ENCODE measurements around the gene STK17A. TPM values are rescaled to one million over a fixed set of nuclear protein-coding genes. Genes with fewer than 3 reads are reported as not detected.
"Not testable (repeated sequence)": the region's sequence is repeated elsewhere in the genome, so short reads cannot be mapped to it uniquely, and the experiment has no call there.

Gene STK17A
- total RNA-seq, 4 donors from 2014 or later = 7.9 to 22.9 (median 16.4) TPM

GRCh38 chr7:43669286-43670081 lies 86.6 kb downstream of the STK17A start:
- DNase-seq = no peak
- WGBS, 2 donors = 76 to 86% methylated on average over 15 of the region's 15 CpGs
- no peaks in the 10 kb centered on the region for H3K27me3 ChIP-seq
- no peak overlapping the region for H3K4me3 ChIP-seq (replicated peaks in 1 of 3)
- H3K27ac ChIP-seq = no peak overlapping the region
- H3K9me3 ChIP-seq = no peaks in the 10 kb centered on the region
- H3K4me1 ChIP-seq = no peaks in the 10 kb centered on the region
- no peaks in the 10 kb centered on the region for H3K36me3 ChIP-seq
- TF ChIP-seq CTCF (IDR thresholded peaks at IDR 0.05) = no peak
- no peak for TF ChIP-seq POLR2A (IDR thresholded peaks at IDR 0.05)
- intact Hi-C loops (cut with DNase I) = no loop called here

- Histone ChIP-seq H3K4me1 (no peaks in the 10 kb centered on the region), H3K27me3 (no peaks in the 10 kb centered on the region), H3K4me3 (replicated peaks in 1 of 3) (no peak overlapping the region), H3K27ac (no peak overlapping the region), H3K36me3 (no peaks in the 10 kb centered on the region), H3K9me3 (no peaks in the 10 kb centered on the region)
- intact Hi-C loops (cut with DNase I) = no loop called here
- no peak for DNase-seq
- TF ChIP-seq POLR2A (IDR thresholded peaks at IDR 0.05) (no peak), CTCF (IDR thresholded peaks at IDR 0.05) (no peak)
- WGBS, 2 donors = 83 to 93% methylated on average over 4 of the region's 4 CpGs
These were observed 88.6 kb downstream of the STK17A start for GRCh38 chr7:43671521-43671920.

DNA sequence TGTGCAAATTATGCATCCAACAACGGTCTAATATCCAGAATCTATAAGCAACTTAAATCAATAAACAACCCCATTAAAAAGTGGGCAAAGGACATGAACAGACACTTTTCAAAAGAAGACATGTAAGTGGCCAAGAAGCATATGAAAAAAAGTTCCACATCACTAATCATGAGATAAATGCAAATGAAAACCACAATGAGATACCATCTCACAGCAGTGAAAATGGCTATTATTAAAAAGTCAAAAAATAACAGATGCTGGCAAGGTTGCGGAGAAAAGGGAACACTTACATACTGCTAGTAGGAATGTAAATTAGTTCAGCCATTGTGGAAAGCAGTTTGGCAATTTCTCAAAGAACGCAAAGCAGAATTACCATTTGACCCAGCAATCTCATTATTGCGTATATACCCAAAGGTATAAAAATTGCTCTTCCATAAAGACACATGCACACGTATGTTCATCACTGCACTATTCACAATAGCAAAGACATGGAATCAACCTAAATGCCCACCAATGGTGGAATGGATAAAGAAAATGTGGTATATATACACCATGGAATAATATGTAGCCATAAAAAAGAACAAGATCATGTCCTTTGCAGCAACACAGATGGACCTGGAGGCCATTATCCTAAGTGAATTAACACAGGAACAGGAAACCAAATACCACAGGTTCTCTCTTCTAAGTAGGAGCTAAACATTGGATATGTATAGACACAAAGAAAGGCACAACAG lies 90.5 kb downstream of the STK17A start:
- H3K36me3 ChIP-seq; DNase-seq; H3K4me3 ChIP-seq (replicated peaks in 1 of 3); H3K27ac ChIP-seq; H3K27me3 ChIP-seq; H3K9me3 ChIP-seq; H3K4me1 ChIP-seq; intact Hi-C loops (cut with DNase I): not testable (repeated sequence)
- 88% methylated on average over 5 of the region's 5 CpGs for WGBS, 2 donors

DNA sequence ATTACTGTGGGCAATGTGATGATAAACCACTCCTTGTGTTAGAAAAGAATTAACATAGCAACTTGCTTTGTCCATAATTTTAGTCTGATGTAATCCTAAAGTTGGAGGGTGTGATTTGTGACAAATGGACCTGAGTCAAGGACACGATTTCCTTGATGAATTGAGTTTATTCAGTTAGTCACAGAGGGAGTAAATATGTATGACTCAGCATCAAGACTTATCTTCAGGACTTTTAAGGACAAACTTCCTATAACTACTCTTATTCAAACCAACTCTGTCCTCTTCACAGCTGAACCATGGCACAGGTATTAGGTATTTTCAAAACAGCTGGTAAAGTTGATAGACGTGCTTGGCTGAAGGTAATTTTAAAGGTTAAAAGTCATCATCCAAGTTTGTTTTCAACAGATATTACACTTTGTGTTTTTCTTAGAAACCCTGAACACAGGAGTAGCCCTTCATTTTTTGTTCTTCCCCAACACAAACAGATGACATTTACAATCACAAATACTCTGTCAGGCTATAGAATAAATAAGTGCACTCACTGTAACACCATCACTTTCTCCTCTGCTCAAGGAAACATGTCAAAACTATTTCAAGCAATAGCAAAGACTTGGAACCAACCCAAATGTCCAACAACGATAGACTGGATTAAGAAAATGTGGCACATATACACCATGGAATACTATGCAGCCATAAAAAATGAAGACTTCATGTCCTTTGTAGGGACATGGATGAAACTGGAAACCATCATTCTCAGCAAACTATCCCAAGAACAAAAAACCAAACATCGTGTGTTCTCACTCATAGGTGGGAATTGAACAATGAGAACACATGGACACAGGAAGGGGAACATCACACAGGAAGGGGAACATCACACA lies 91.9 kb downstream of the STK17A start:
- WGBS, 2 donors = 58 to 62% methylated on average over 4 of the region's 4 CpGs
- DNase-seq = no peak
- Histone ChIP-seq H3K4me1 (no peaks in the 10 kb centered on the region), H3K27ac (no peak overlapping the region), H3K27me3 (no peaks in the 10 kb centered on the region), H3K36me3 (no peaks in the 10 kb centered on the region), H3K4me3 (replicated peaks in 1 of 3) (no peak overlapping the region), H3K9me3 (no peaks in the 10 kb centered on the region)
- intact Hi-C loops (cut with DNase I) = no loop called here
- no peak for TF ChIP-seq CTCF (IDR thresholded peaks at IDR 0.05)
- TF ChIP-seq POLR2A (IDR thresholded peaks at IDR 0.05) = no peak

Other genes with a start within 250 kb of the STK17A start
- gene COA1, start 146.4 kb downstream of the STK17A start, total RNA-seq = 10 to 100 TPM; 59.4 to 72.0 (median 68.7) TPM
- 10 to 100 TPM; 28.5 to 44.5 (median 36.7) TPM for gene BLVRA, start 175.6 kb downstream of the STK17A start, total RNA-seq